ENCODE measurements around the gene FBXL7. TPM values are rescaled to one million over a fixed set of nuclear protein-coding genes. Genes with fewer than 3 reads are reported as not detected.

FBXL7 gene
- polyA plus RNA-seq (2013) = 10.0 and 10.1 TPM in 2 replicates

DNA sequence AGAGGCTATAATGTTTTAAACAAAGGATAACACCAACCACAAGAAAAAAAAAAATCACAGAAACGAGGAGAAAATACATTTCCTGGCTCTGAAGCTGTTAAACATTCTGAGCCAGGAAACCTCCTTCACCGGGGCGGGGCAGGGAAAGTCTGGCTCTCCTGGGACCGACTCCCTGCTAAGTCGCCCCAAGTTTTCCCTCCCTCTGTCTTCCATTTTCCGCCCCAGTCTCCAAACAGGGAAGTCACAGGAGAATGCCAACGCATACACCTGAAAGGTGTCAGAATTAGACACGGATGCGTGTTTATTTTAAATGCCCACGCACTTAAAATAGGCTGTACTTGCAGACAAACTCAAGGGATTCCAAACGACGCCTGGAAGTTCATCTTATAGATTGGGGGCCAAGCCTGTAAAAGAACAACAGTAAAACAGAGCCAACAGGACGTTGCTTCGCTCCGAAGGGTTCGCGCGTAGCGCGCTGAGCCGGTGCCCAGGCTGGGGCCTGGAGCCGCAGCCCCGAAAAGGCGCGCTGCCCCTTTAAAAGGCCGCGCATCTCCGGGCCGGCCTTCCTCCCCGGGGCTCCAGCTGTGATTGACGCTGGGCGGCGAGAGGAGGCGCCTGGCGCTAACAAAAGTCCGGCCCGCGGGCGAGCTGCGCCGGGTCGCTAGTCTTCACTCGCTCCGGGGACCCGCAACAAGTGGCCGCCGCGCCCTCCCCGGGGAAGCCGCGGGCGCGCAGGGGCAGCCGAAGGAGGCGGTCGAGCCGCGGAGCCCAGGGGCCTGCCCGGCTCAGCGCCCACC is at the start of gene FBXL7:
TSS of gene FBXL7 (plus strand) at position 653 of the 797 bp plus-strand sequence.
- Histone ChIP-seq H3K79me2 (ENCODE audit: control insufficient read depth, insufficient read depth, low read length, poor library complexity) (peaks cover 2% of the 10 kb centered on the region), H3K79me1 (ENCODE audit: low read length) (peaks cover 8% of the 10 kb centered on the region), H3K4me2 (ENCODE audit: low read length) (peak within 1 kb of the TSS; percentile 100), H3K27ac (ENCODE audit: low read depth, low read length) (no peak within 1 kb of the TSS), H3K36me3 (ENCODE audit: control insufficient read depth in 1 of 2, insufficient read depth in 2 of 2, low read length in 2 of 2) (peaks cover 0 to 4% of the 10 kb centered on the region in 2 experiments), H3K4me1 (ENCODE audit: control insufficient read depth in 1 of 2, insufficient read depth in 2 of 2, low read length in 2 of 2) (no peaks in the 10 kb centered on the region), H3K4me3 (ENCODE audit: low read depth, low read length) (peak within 1 kb of the TSS; percentile 95), H3K9ac (ENCODE audit: low read length) (peak within 1 kb of the TSS; percentile 87), H2BK12ac (ENCODE audit: low read length) (peak within 1 kb of the TSS; percentile 45), H2AK5ac (ENCODE audit: low read length) (no peak within 1 kb of the TSS), H3K4ac (ENCODE audit: low read depth, low read length) (peak within 1 kb of the TSS; percentile 9), H3K14ac (ENCODE audit: low read length) (peak within 1 kb of the TSS; percentile 68), H3K9me3 (ENCODE audit: insufficient read depth, low read depth, low read length) (no peaks in the 10 kb centered on the region), H3K23ac (ENCODE audit: low read length) (no peak within 1 kb of the TSS), H4K91ac (ENCODE audit: low read depth, low read length) (peak within 1 kb of the TSS; percentile 32), H2BK120ac (ENCODE audit: insufficient read depth, low read length, poor library complexity) (peak within 1 kb of the TSS; percentile 12), H2AFZ (ENCODE audit: insufficient read depth, low read length, poor library complexity) (peak within 1 kb of the TSS; percentile 95), H4K8ac (ENCODE audit: low read depth, low read length) (peak within 1 kb of the TSS; percentile 80), H3K18ac (ENCODE audit: low read length) (peak within 1 kb of the TSS; percentile 68), H2BK5ac (ENCODE audit: low read depth, low read length, poor library complexity) (peak within 1 kb of the TSS; percentile 13), H4K12ac (ENCODE audit: low read depth, low read length) (peak within 1 kb of the TSS; percentile 51), H3K27me3 (ENCODE audit: insufficient read depth, low read length) (no peaks in the 10 kb centered on the region)
- WGBS (ENCODE audit: extremely low coverage, insufficient coverage, insufficient read length) = no CpG with 5 or more reads among the region's 60 CpGs
- DNase-seq = peak in 1 of 2 donors; percentile 36

DNA sequence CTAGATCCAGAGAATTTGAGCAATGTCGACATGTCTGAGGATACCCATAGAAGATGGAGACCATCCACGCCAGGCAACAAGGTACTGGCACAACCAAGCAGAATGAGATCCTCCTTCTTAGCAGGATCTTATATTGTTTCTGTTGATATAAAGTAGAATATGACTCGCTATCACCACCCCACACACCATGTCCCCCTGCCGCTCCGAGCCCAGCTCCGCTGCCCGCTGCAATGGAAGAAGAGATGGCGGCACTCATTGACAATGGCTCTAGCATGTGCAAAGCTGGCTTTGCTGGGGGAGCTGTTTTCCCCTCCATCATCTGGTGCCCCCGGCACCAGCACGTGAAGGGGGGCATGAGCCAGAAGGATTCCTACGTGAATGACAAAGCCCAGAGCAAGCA is 49.5 kb upstream of the FBXL7 start:
- Histone ChIP-seq H3K36me3 (ENCODE audit: control insufficient read depth in 1 of 2, insufficient read depth in 2 of 2, low read length in 2 of 2) (no peaks in the 10 kb centered on the region), H3K23ac (ENCODE audit: low read length) (no peak overlapping the region), H3K4me1 (ENCODE audit: control insufficient read depth in 1 of 2, insufficient read depth in 2 of 2, low read length in 2 of 2) (no peaks in the 10 kb centered on the region), H3K9ac (ENCODE audit: low read length) (no peak overlapping the region), H4K12ac (ENCODE audit: low read depth, low read length) (no peak overlapping the region), H3K4me3 (ENCODE audit: low read depth, low read length) (no peak overlapping the region), H2AFZ (ENCODE audit: insufficient read depth, low read length, poor library complexity) (no peak overlapping the region), H2BK5ac (ENCODE audit: low read depth, low read length, poor library complexity) (no peak overlapping the region), H3K9me3 (ENCODE audit: insufficient read depth, low read depth, low read length) (no peaks in the 10 kb centered on the region), H3K18ac (ENCODE audit: low read length) (no peak overlapping the region), H4K8ac (ENCODE audit: low read depth, low read length) (no peak overlapping the region), H4K91ac (ENCODE audit: low read depth, low read length) (no peak overlapping the region), H2BK120ac (ENCODE audit: insufficient read depth, low read length, poor library complexity) (no peak overlapping the region), H3K27ac (ENCODE audit: low read depth, low read length) (no peak overlapping the region), H3K27me3 (ENCODE audit: insufficient read depth, low read length) (no peaks in the 10 kb centered on the region), H3K4me2 (ENCODE audit: low read length) (no peak overlapping the region), H2BK12ac (ENCODE audit: low read length) (no peak overlapping the region), H3K4ac (ENCODE audit: low read depth, low read length) (no peak overlapping the region), H2AK5ac (ENCODE audit: low read length) (no peak overlapping the region), H3K79me1 (ENCODE audit: low read length) (no peaks in the 10 kb centered on the region), H3K79me2 (ENCODE audit: control insufficient read depth, insufficient read depth, low read length, poor library complexity) (no peaks in the 10 kb centered on the region), H3K14ac (ENCODE audit: low read length) (no peak overlapping the region)
- no CpG with 5 or more reads among the region's 11 CpGs for WGBS (ENCODE audit: extremely low coverage, insufficient coverage, insufficient read length)
- no peak for DNase-seq

DNA sequence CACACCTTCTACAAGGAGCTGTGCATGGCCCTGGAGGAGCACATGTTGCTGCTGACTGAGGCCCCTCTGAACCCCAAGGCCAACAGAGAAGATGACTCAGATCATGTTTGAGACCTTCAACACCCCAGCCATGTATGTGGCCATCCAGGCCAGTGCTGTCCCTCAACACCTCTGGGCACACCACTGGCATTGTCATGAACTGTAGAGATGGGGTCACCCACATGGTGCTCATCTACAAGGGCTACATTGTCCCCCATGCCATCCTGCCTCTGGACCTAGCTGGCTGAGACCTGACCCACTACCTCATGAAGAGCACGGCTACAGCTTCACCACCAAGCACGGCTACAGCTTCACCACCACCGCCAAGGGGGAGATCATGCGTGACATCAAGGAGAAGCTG is 49.0 kb upstream of the FBXL7 start:
- Histone ChIP-seq H2BK5ac (ENCODE audit: low read depth, low read length, poor library complexity) (no peak overlapping the region), H2AK5ac (ENCODE audit: low read length) (no peak overlapping the region), H3K4me2 (ENCODE audit: low read length) (no peak overlapping the region), H3K23ac (ENCODE audit: low read length) (no peak overlapping the region), H3K4me1 (ENCODE audit: control insufficient read depth in 1 of 2, insufficient read depth in 2 of 2, low read length in 2 of 2) (no peaks in the 10 kb centered on the region), H4K91ac (ENCODE audit: low read depth, low read length) (no peak overlapping the region), H3K79me2 (ENCODE audit: control insufficient read depth, insufficient read depth, low read length, poor library complexity) (no peaks in the 10 kb centered on the region), H2BK120ac (ENCODE audit: insufficient read depth, low read length, poor library complexity) (no peak overlapping the region), H3K4me3 (ENCODE audit: low read depth, low read length) (no peak overlapping the region), H2AFZ (ENCODE audit: insufficient read depth, low read length, poor library complexity) (no peak overlapping the region), H2BK12ac (ENCODE audit: low read length) (no peak overlapping the region), H3K4ac (ENCODE audit: low read depth, low read length) (no peak overlapping the region), H4K12ac (ENCODE audit: low read depth, low read length) (no peak overlapping the region), H3K9me3 (ENCODE audit: insufficient read depth, low read depth, low read length) (no peaks in the 10 kb centered on the region), H3K14ac (ENCODE audit: low read length) (no peak overlapping the region), H3K18ac (ENCODE audit: low read length) (no peak overlapping the region), H3K27me3 (ENCODE audit: insufficient read depth, low read length) (no peaks in the 10 kb centered on the region), H3K9ac (ENCODE audit: low read length) (no peak overlapping the region), H3K27ac (ENCODE audit: low read depth, low read length) (no peak overlapping the region), H4K8ac (ENCODE audit: low read depth, low read length) (no peak overlapping the region), H3K36me3 (ENCODE audit: control insufficient read depth in 1 of 2, insufficient read depth in 2 of 2, low read length in 2 of 2) (no peaks in the 10 kb centered on the region), H3K79me1 (ENCODE audit: low read length) (no peaks in the 10 kb centered on the region)
- no peak for DNase-seq
- no CpG with 5 or more reads among the region's 4 CpGs for WGBS (ENCODE audit: extremely low coverage, insufficient coverage, insufficient read length)

DNA sequence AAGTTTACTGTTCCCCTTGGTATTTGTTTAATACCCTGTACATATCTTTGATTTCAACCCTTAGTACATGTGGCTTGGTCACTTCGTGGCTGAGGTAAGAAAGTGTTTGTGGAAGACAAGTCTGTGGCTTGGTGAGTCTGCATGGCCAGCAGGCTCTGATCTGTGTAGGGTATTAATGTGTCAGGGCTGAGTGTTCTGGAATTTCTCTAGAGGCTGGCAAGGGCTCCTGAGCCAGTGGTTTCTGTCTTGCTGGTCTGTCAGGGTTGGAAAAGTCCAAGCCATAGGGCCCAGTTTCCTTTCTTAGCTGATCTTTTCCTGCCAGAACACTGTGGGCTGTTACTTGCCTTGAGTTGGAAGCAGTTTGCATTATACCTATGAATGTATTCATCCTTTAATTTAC is 48.0 kb upstream of the FBXL7 start:
- no peak overlapping the region for H4K12ac ChIP-seq (ENCODE audit: low read depth, low read length)
- no peak overlapping the region for H4K91ac ChIP-seq (ENCODE audit: low read depth, low read length)
- H2AK5ac ChIP-seq (ENCODE audit: low read length) = no peak overlapping the region
- no peak overlapping the region for H2BK5ac ChIP-seq (ENCODE audit: low read depth, low read length, poor library complexity)
- WGBS (ENCODE audit: extremely low coverage, insufficient coverage, insufficient read length) = no CpG with 5 or more reads among the region's 1 CpG
- no peak overlapping the region for H3K4me3 ChIP-seq (ENCODE audit: low read depth, low read length)
- no peak overlapping the region for H3K4me2 ChIP-seq (ENCODE audit: low read length)
- no peak overlapping the region for H3K4ac ChIP-seq (ENCODE audit: low read depth, low read length)
- H3K9me3 ChIP-seq (ENCODE audit: insufficient read depth, low read depth, low read length) = no peaks in the 10 kb centered on the region
- no peaks in the 10 kb centered on the region for H3K4me1 ChIP-seq (ENCODE audit: control insufficient read depth in 1 of 2, insufficient read depth in 2 of 2, low read length in 2 of 2)
- no peak overlapping the region for H3K18ac ChIP-seq (ENCODE audit: low read length)
- no peaks in the 10 kb centered on the region for H3K27me3 ChIP-seq (ENCODE audit: insufficient read depth, low read length)
- no peak overlapping the region for H3K14ac ChIP-seq (ENCODE audit: low read length)
- no peaks in the 10 kb centered on the region for H3K36me3 ChIP-seq (ENCODE audit: control insufficient read depth in 1 of 2, insufficient read depth in 2 of 2, low read length in 2 of 2)
- no peak overlapping the region for H4K8ac ChIP-seq (ENCODE audit: low read depth, low read length)
- no peak for DNase-seq
- H2BK12ac ChIP-seq (ENCODE audit: low read length) = no peak overlapping the region
- H2BK120ac ChIP-seq (ENCODE audit: insufficient read depth, low read length, poor library complexity) = no peak overlapping the region
- no peaks in the 10 kb centered on the region for H3K79me1 ChIP-seq (ENCODE audit: low read length)
- no peak overlapping the region for H2AFZ ChIP-seq (ENCODE audit: insufficient read depth, low read length, poor library complexity)
- no peak overlapping the region for H3K27ac ChIP-seq (ENCODE audit: low read depth, low read length)
- H3K23ac ChIP-seq (ENCODE audit: low read length) = no peak overlapping the region
- H3K9ac ChIP-seq (ENCODE audit: low read length) = no peak overlapping the region
- no peaks in the 10 kb centered on the region for H3K79me2 ChIP-seq (ENCODE audit: control insufficient read depth, insufficient read depth, low read length, poor library complexity)
